ENCODE data around the gene TMEM263.
"Not testable (repeated sequence)": the region's sequence is repeated elsewhere in the genome, so short reads cannot be mapped to it uniquely, and the experiment has no call there.

TMEM263 gene

DNA sequence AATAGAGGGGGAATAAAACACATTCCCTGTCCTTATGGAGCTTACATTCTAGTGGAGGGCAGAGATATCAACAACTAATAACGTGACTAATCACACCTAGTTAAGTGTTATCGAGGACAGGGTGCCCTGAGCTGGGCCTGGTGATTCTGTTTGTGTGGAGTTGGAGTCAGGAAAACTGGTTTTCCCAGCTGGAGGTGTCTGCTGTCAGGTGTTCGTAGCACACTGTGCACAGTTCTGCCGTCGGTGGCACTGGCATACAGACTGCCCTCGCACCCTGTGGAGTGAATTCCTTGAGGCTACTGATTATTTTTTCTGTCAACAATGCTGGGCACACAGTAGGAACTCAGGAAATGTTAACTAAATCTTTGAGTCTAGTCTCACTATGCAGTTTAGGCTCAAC lies 32.1 kb downstream of the TMEM263 start:
- DNase-seq = no peak

DNA sequence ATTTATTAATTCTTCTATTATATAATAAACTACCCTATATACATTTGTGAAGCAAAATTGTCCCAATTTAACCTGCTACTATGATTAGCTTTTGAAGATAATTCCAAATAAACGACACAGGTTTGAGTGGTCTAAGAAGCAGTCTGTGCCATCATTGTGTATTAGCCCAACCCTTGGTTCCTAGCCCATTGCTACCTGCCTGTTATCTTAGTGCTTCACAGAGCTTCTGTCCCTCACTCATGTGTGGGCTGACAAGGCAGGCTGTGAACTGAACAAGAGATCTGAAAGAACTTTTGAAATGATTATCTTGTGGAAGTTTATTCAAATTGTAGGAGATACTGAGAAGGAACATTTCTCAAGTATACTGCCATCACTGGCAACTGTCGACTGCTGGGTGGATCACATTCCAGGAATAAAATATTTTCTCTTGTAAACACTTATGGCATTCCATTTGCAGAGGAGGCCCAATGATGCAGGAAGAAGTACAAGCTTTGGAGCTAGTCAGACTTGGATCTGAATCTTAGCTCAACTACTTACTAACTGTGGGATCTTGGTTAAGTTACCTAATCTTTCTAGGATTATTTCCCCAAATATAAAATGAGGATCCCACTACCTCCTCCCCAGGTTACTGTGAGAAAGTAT lies 39.0 kb downstream of the TMEM263 start:
- no peak for DNase-seq

DNA sequence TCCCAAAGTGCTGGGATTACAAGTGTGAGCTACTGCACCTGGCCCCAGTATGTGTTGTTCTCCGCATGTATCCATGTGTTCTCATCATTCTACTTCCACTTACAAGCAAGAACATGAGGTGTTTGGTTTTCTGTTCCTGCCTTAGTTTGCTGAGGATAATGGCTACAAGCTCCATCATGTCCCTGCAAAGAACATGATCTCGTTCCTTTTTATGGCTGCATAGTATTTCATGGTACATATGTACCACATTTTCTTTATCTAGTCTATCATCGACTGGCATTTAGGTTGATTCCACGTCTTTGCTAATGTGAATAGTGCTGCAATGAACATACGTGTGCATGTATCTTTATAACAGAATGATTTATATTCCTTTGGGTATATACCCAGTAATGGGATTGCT lies 40.4 kb downstream of the TMEM263 start:
- not testable (repeated sequence) for DNase-seq

DNA sequence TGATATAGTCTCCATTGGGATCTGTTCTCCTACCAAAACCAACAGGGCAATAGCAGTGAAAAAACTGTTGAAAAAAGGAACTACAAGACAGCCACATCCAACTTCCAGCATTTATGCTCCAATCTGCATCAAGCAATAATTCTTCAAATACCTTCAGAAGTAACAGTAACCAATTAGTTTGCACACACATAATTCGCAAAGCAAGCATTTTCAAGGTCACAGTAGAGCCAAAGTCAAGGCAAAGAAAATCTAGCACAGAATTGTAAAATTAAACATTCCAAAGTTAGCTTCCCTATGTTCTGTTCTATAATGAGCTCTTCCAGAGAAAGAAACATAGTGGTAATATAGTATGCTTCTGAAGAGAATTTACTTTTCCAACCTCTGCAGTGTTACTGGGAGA lies 42.2 kb downstream of the TMEM263 start:
- DNase-seq = no peak

DNA sequence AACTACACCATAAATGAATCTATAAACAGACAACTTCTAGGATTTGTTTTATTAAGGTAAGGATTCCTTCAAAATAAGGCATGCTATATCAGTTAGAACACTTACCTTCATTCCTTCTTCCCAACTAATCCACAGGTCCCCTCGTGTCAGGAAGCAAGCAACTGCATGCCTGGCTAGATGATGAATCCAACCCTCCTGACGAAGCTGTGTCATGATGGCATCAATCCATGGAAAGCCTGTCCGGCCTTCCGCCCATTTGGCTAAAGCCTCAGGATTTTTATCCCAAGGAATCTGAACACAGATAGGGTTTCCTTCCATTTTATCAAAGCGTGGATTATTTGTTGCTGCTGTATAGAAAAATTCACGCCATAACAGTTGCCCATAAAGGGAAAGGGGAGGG lies 43.7 kb downstream of the TMEM263 start:
- DNase-seq = no peak

DNA sequence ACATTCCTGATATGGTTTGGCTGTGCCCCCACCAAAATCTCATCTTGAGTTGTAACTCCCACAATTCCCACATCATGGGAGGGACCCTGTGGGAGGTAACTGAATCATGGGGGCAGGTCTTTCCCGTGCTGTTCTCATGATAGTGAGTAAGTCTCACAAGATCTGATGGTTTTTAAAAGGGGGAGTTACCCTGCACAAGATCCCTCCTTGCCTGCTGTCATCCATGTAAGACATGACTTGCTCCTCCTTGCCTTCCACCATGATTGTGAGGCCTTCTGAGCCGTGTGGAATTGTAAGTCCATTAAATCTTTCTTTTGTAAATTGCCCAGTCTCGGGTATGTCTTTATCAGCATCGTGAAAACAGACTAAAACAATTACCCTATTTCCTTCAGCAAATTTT lies 47.0 kb downstream of the TMEM263 start:
- not testable (repeated sequence) for DNase-seq

DNA sequence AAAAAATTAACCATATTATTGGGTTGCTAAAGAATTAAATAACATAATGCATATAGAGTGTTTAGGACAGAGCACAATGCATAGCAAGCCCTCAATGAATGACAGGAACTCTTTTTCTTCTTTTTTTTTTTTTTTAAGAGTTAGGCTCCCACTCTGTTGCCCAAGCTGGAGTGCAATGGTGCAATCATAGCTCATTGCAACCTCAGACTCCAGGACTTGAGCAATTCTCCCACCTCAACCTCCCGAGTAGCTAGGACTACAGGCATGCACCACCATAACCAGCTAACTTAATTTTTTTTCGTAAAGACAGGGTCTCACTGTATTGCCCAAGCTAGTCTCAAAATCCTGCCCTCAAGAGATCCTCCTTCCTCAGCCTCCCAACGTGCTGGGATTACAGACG lies 51.7 kb downstream of the TMEM263 start:
- DNase-seq = no peak

DNA sequence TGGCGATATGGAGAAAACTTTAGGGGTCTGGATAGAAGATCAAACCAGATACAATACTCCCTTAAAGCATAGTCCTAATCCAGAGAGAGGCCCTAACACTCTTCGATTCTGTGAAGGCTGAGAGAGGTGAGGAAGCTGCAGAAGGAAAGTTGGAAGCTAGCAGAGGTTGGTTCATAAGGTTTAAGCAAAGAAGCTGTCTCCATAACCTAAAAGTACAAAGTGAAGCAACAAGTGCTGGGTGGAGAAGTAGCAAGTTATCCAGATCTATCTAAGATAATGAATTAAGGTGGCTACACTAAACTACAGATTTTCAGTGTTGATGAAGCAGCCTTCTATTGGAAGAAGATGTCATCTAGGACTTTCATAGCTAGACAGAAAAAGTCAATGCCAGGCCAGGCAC lies 55.8 kb downstream of the TMEM263 start:
- DNase-seq = no peak

DNA sequence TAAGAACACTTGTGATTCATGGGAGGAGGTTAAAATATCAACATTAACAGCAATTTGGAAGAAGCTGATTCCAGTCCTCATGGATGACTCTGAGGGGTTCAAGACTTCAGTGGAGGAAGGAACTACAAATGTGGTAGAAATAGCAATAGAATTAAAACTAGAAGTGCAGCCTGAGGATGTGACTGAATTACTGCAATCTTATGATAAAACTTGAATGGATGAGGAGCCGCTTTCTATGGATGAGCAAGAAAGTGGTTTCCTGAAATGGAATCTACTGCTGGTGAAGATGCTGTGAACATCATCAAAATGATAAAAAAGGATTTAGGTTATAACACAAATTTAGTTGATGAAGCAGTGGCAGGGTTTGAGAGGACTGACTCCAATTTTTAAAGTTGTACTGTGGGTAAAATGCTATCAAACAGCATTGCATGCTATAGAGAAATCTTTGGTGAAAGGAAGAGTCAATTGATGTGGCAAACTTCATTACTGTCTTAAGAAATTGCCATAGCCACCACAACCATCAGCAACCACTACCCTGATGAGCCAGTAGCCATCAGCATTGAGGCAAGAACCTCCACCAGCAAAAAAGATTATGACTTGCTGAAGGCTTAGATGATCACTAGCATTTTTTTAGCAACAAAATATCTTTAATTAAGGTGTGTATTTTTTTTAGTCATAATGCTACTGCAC lies 57.2 kb downstream of the TMEM263 start:
- DNase-seq = no peak

DNA sequence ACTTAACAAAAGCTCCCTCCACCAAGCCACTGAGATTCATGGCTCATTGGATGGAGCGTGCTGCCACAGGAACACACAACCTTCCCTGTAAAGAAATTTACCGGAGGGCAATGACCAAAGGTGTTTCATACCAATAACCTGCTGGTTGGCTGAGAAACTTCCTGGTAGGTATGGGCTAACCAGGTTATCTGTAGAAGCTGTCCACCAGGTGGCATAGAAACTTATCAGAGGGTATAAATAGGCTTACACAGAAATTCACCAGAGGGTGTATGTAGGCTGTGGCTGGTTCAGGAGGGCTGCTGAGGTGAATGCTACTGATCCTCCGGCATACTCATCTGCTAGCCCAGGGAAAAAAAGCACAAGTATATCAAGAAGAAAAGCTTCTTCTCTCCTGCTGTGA lies 58.3 kb downstream of the TMEM263 start:
- no peak for DNase-seq

DNA sequence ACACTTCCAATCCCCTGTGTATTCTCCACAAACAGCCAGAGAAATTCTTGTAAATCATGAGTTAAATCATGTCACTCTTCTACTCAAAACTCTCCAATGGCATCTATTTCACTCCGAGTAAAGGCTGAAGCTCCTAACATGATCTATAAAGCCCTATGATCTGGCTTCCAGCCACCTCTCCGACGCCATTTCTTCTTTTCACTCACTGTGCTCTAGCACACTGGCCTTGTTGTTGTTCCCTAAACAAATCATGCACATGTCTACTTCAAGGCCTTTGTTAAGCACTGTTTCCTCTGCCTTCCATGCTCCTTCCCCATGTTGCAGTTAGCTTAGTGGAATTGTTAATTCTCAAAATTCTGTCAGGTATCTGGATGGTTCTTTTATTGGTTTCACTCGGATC lies 61.3 kb downstream of the TMEM263 start:
- no peak for DNase-seq

DNA sequence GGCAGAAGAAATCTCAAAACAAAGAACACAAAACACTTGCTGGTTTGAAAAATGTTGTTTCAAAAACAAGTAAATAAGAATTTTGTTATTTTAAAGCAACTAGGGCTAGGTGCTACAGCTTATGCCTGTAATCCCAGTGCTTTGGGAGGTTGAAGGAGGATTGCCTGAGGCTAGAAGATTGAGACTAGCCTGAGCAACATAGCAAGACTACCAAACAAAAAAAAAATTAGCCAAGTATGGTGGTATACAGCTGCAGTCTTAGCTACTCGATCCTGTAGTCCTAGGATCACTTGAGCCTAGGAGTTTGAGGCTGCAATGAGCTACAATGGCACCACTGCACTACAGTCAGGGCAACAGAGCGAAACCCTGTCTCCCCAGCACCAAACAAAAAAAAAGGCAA lies 63.8 kb downstream of the TMEM263 start:
- DNase-seq = no peak

All from DMS 273 treated with DMSO at 0.1 percent for 48 hours (cell line).